PC-3 (cell line): ENCODE data around the gene LMO1. TPM values are rescaled to one million over a fixed set of nuclear protein-coding genes. Genes with fewer than 3 reads are reported as not detected.

Experiments
- ATAC-seq: fragments of 200-7000 bp; cut with Tn5 transposase; 2 replicates; pipeline ENCODE4 v1.9.1; 2020; ENCODE audit warnings: mild to moderate bottlenecking, moderate library complexity
- BruUV-seq: library from RNA; stranded (reverse); fragments of 400-500 nt; replicated peaks from 2 replicates; lab custom pipeline; 2021; lab: Mats Ljungman, UMichigan
- CTCF ChIA-PET: fragments of 300-600 bp; sonication (Branson Sonifier 250); formaldehyde crosslinking; loops from one replicate; lab custom pipeline; 2022; ENCODE audit warnings: antibody characterized with exemption; lab: Charles Lee
- POLR2A ChIA-PET: fragments of 300-600 bp; sonication (Branson Sonifier 250); formaldehyde crosslinking; loops from one replicate; lab custom pipeline; 2022; ENCODE audit warnings: antibody characterized with exemption; ENCODE audit not compliant: unreplicated experiment; lab: Charles Lee
- DNase-seq: peaks from one replicate; pipeline ENCODE4 v3.0.0-alpha.2; 2015
- H2AFZ ChIP-seq: fragments of 300-600 bp; sonication (generic); 2 replicates; pipeline ENCODE4 v1.6.0; 2016; ENCODE audit warnings: antibody characterized with exemption, low read length
- H3F3A ChIP-seq: fragments of 300-600 bp; sonication (generic); one replicate; pipeline ENCODE4 v1.6.0; 2017; ENCODE audit warnings: antibody characterized with exemption, low read length, control low read depth, mild to moderate bottlenecking; ENCODE audit not compliant: unreplicated experiment
- H3K27ac ChIP-seq: fragments of 300-600 bp; sonication (generic); 2 replicates; pipeline ENCODE4 v1.5.1; 2016; ENCODE audit warnings: mild to moderate bottlenecking, low read length
- H3K27me3 ChIP-seq: fragments of 300-600 bp; sonication (generic); 2 replicates; pipeline ENCODE4 v1.6.1; 2016; ENCODE audit warnings: low read length, mixed read lengths
- H3K36me3 ChIP-seq: fragments of 300-600 bp; sonication (generic); 2 replicates; pipeline ENCODE4 v1.6.1; 2016; ENCODE audit warnings: low read depth, mixed run types, low read length, mixed read lengths
- H3K4me1 ChIP-seq: fragments of 300-600 bp; sonication (generic); 2 replicates; pipeline ENCODE4 v1.5.1; 2016; ENCODE audit warnings: low read length; ENCODE audit not compliant: insufficient read depth
- H3K4me2 ChIP-seq: fragments of 300-600 bp; sonication (generic); 2 replicates; pipeline ENCODE4 v1.6.0; 2016; ENCODE audit warnings: low read length
- H3K4me3 ChIP-seq: fragments of 300-600 bp; sonication (generic); 2 replicates; pipeline ENCODE4 v1.5.1; 2016; ENCODE audit warnings: mild to moderate bottlenecking, low read length, mixed read lengths
- H3K79me2 ChIP-seq: fragments of 300-600 bp; sonication (generic); 2 replicates; pipeline ENCODE4 v1.6.1; 2017; ENCODE audit warnings: low read length, mixed read lengths
- H3K9ac ChIP-seq: fragments of 300-600 bp; sonication (generic); 2 replicates; pipeline ENCODE4 v1.6.0; 2016; ENCODE audit warnings: mild to moderate bottlenecking, low read length
- H3K9me2 ChIP-seq: fragments of 300-600 bp; sonication (generic); replicated peaks from 2 replicates; pipeline ENCODE4 v1.6.1; 2016; ENCODE audit warnings: mixed run types, low read length, mixed read lengths
- H3K9me3 ChIP-seq: fragments of 300-600 bp; sonication (generic); 2 replicates; pipeline ENCODE4 v1.6.1; 2016; ENCODE audit warnings: low read length, mixed read lengths
- H4K20me1 ChIP-seq: fragments of 300-600 bp; sonication (generic); 2 replicates; pipeline ENCODE4 v1.6.1; 2016; ENCODE audit warnings: low read length, mixed read lengths
- EZH2 ChIP-seq: fragments of 300-600 bp; sonication (generic); IDR thresholded peaks from one replicate; pipeline ENCODE4 v1.6.1; 2017; ENCODE audit warnings: antibody characterized with exemption, mild to moderate bottlenecking, low read length; ENCODE audit not compliant: unreplicated experiment
- EZH2phosphoT487 ChIP-seq: fragments of 300-600 bp; sonication (generic); IDR thresholded peaks from 2 replicates; pipeline ENCODE4 v1.6.1; 2018; ENCODE audit warnings: mild to moderate bottlenecking, antibody characterized with exemption, low read length, borderline replicate concordance
- intact Hi-C: fragments of 100-400 bp; cut with micrococcal nuclease; formaldehyde crosslinking; loops from 2 replicates; pipeline ENCODE4 v1.9.0; 2023
- total RNA-seq: library from RNA; depleted of rRNA; stranded (reverse); fragments of >200 nt; gene quantifications from 2 replicates; pipeline ENCODE4 v1.2.3, GENCODE V29; 2014
- TF ChIP-seq, protein P1 (sequence below): fragments of 300-600 bp; sonication (generic); conservative IDR thresholded peaks from 2 replicates; pipeline ENCODE4 v1.5.1; 2017; ENCODE audit warnings: antibody characterized with exemption, low read depth, mild to moderate bottlenecking, low read length

The LMO1 gene
- total RNA-seq, 1 experiment from 2014 or later = 0.15 TPM

DNA sequence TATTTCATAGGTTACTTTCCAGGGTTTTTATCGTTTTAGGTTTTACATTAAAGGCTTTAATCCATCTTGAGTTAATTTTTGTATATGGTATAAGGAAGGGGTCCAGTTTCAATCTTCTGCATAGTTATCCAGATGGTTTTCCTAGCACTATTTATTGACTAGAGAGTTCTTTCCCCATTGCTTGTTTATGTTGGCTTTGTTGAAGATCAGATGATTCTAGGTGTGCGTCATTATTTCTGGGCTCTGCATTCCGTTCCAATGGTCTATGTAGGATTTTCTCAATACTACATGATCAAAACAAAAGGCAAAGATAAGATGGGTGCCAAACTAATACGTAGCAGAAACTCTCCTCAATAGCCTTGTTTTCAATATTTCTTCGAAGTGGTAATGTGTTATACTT lies 80.6 kb downstream of the LMO1 start:
- ChIA-PET POLR2A (no interaction called here), CTCF (no interaction called here)
- H3K79me2 ChIP-seq = no peaks in the 10 kb centered on the region
- intact Hi-C loops = no loop called here
- no peaks in the 10 kb centered on the region for H3K4me1 ChIP-seq
- no peak overlapping the region for H2AFZ ChIP-seq
- no peaks in the 10 kb centered on the region for H3K9me3 ChIP-seq
- H3K27me3 ChIP-seq = peaks cover 71% of the 10 kb centered on the region
- H3K36me3 ChIP-seq = no peaks in the 10 kb centered on the region
- H4K20me1 ChIP-seq = no peaks in the 10 kb centered on the region
- H3K9me2 ChIP-seq = no peaks in the 10 kb centered on the region
- no peaks in the 10 kb centered on the region for H3F3A ChIP-seq
- H3K4me2 ChIP-seq = no peak overlapping the region
- no peak overlapping the region for H3K27ac ChIP-seq
- ATAC-seq (no peak), DNase-seq (no peak)
- no peak overlapping the region for H3K4me3 ChIP-seq
- TF ChIP-seq, protein P1, sequence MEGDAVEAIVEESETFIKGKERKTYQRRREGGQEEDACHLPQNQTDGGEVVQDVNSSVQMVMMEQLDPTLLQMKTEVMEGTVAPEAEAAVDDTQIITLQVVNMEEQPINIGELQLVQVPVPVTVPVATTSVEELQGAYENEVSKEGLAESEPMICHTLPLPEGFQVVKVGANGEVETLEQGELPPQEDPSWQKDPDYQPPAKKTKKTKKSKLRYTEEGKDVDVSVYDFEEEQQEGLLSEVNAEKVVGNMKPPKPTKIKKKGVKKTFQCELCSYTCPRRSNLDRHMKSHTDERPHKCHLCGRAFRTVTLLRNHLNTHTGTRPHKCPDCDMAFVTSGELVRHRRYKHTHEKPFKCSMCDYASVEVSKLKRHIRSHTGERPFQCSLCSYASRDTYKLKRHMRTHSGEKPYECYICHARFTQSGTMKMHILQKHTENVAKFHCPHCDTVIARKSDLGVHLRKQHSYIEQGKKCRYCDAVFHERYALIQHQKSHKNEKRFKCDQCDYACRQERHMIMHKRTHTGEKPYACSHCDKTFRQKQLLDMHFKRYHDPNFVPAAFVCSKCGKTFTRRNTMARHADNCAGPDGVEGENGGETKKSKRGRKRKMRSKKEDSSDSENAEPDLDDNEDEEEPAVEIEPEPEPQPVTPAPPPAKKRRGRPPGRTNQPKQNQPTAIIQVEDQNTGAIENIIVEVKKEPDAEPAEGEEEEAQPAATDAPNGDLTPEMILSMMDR = no peak
- TF ChIP-seq EZH2phosphoT487 (no peak), EZH2 (no peak)
- no TSS peak for BruUV-seq
- no peak overlapping the region for H3K9ac ChIP-seq

DNA sequence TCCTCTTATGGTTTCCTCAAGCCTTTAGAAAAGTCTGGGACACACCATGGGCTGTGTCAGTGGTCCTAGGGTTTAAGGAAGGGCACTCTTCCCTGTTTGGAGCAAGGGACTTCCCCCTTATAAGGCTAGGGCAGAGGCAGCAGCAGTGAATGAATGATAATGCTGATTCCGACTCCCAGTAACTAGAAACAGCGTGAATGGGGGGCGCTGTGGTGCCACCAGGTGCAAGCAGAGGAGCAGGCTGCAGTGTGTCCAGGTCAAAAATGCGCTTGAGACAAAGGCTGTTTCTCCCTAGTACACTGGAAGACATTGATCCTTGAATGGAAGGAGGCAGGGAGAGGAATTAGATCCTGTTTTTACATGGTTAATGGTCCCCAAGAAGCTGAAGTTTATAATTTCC lies 83.2 kb downstream of the LMO1 start:
- H3F3A ChIP-seq = no peaks in the 10 kb centered on the region
- BruUV-seq = no TSS peak
- TF ChIP-seq EZH2 = no peak
- TF ChIP-seq, protein P1 = no peak; the same call in 1 of the 2 replicates
- TF ChIP-seq EZH2phosphoT487 = no peak
- DNase-seq (no peak), ATAC-seq (no peak)
- H3K4me1 ChIP-seq = no peaks in the 10 kb centered on the region
- H3K27me3 ChIP-seq = peaks cover 87% of the 10 kb centered on the region
- no peaks in the 10 kb centered on the region for H4K20me1 ChIP-seq
- intact Hi-C loops = no loop called here
- ChIA-PET POLR2A (no interaction called here), CTCF (no interaction called here)
- no peaks in the 10 kb centered on the region for H3K36me3 ChIP-seq
- H3K4me2 ChIP-seq = no peak overlapping the region
- no peaks in the 10 kb centered on the region for H3K9me2 ChIP-seq
- H3K79me2 ChIP-seq = no peaks in the 10 kb centered on the region
- no peak overlapping the region for H3K4me3 ChIP-seq
- H3K27ac ChIP-seq = no peak overlapping the region
- no peak overlapping the region for H2AFZ ChIP-seq
- no peaks in the 10 kb centered on the region for H3K9me3 ChIP-seq
- no peak overlapping the region for H3K9ac ChIP-seq

DNA sequence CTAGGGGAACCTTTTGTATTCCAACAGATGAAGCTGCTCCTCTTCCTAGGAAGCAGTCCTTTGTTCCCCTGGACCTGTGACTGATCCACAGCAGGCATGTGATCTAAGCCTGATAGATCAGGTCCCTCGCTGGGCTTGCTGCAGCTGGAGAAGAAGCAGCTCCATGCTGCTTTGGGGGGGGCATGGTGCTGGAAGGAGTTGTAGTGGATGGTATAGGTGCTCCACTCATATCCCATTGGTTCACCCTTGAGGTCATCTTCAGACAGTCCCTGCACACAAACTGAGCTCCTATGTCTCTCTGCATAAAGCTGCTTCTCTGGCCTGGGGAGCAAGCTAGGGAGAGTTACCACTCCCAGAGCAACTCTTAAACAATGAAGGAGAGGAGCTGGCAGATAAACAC lies 85.4 kb downstream of the LMO1 start:
- Histone ChIP-seq H3K4me3 (no peak overlapping the region), H3K79me2 (no peaks in the 10 kb centered on the region), H3K4me1 (no peaks in the 10 kb centered on the region), H3K36me3 (no peaks in the 10 kb centered on the region), H3K9me3 (no peaks in the 10 kb centered on the region), H3K9ac (no peak overlapping the region), H4K20me1 (no peaks in the 10 kb centered on the region), H3K27me3 (peaks cover 93% of the 10 kb centered on the region), H3K9me2 (no peaks in the 10 kb centered on the region), H3F3A (no peaks in the 10 kb centered on the region), H3K4me2 (no peak overlapping the region), H2AFZ (no peak overlapping the region), H3K27ac (no peak overlapping the region)
- POLR2A ChIA-PET = no interaction called here
- BruUV-seq = no TSS peak
- DNase-seq (no peak), ATAC-seq (no peak)
- CTCF ChIA-PET = no interaction called here
- intact Hi-C loops = no loop called here
- TF ChIP-seq EZH2 = no peak
